ENCODE results near the gene YLPM1.

Gene YLPM1

GRCh38 chr14:74832849-74833248 lies 69.7 kb downstream of the YLPM1 start:
- 0 out of 2 replicates have a peak overlapping the region, but pooled peaks have one; percentile 1 for H3K27ac ChIP-seq
- TF ChIP-seq CTCF (IDR thresholded peaks at IDR 0.05) (no peak), ZFX (IDR thresholded peaks at IDR 0.05; ENCODE audit: borderline replicate concordance) (no peak)

- H3K27ac ChIP-seq: no peak overlapping the region
- TF ChIP-seq ZFX (IDR thresholded peaks at IDR 0.05; ENCODE audit: borderline replicate concordance): no peak
- no peak for TF ChIP-seq CTCF (IDR thresholded peaks at IDR 0.05)
Measured at GRCh38 chr14:74834692-74835392, 71.7 kb downstream of the YLPM1 start.

GRCh38 chr14:74835645-74836250 lies 72.6 kb downstream of the YLPM1 start:
- H3K27ac ChIP-seq: no peak overlapping the region
- TF ChIP-seq ZFX (IDR thresholded peaks at IDR 0.05; ENCODE audit: borderline replicate concordance) (no peak), CTCF (IDR thresholded peaks at IDR 0.05) (no peak)

- no peak overlapping the region for H3K27ac ChIP-seq
- TF ChIP-seq ZFX (IDR thresholded peaks at IDR 0.05; ENCODE audit: borderline replicate concordance) (no peak), CTCF (IDR thresholded peaks at IDR 0.05) (no peak)
Measured at GRCh38 chr14:74836251-74836960, 73.3 kb downstream of the YLPM1 start.

- no peak for TF ChIP-seq CTCF (IDR thresholded peaks at IDR 0.05)
- TF ChIP-seq ZFX (IDR thresholded peaks at IDR 0.05; ENCODE audit: borderline replicate concordance): no peak
- H3K27ac ChIP-seq: no peak overlapping the region
Measured at GRCh38 chr14:74838166-74838565, 75.0 kb downstream of the YLPM1 start.

GRCh38 chr14:74840603-74841030 lies 77.5 kb downstream of the YLPM1 start:
- TF ChIP-seq ZFX (IDR thresholded peaks at IDR 0.05; ENCODE audit: borderline replicate concordance) (no peak), CTCF (IDR thresholded peaks at IDR 0.05) (no peak)
- no peak overlapping the region for H3K27ac ChIP-seq

All from 22Rv1 (cell line).